HepG2 (cell line): ENCODE results near the gene RIF1. TPM values are rescaled to one million over a fixed set of nuclear protein-coding genes. Genes with fewer than 3 reads are reported as not detected.

Experiments used
- ATAC-seq: fragments of 200-7000 bp; cut with Tn5 transposase; 3 replicates; pipeline ENCODE4 v1.9.1; 2020; ENCODE audit warnings: mild to moderate bottlenecking, moderate library complexity
- BruUV-seq: library from RNA; stranded (reverse); fragments of 400-500 nt; replicated peaks from 2 replicates; lab custom pipeline; 2021; lab: Mats Ljungman, UMichigan
- CTCF ChIA-PET: fragments of 300-600 bp; formaldehyde crosslinking; extraction: SDS; loops from one replicate; lab custom pipeline; 2021; ENCODE audit warnings: low total read pairs, inconsistent platforms, low intra/inter-chr PET ratio; lab: Yijun Ruan, JAX
- POLR2A ChIA-PET: fragments of 350-600 bp; sonication (Branson Sonifier 250); formaldehyde crosslinking; loops from one replicate; lab custom pipeline; 2020; ENCODE audit warnings: antibody characterized with exemption, inconsistent platforms; lab: Yijun Ruan, JAX
- DNase-seq: peaks from one replicate; pipeline ENCODE4 v3.0.0-alpha.2; 2015; ENCODE audit warnings: low spot score
- FAIRE-seq: peaks from 3 replicates; lab custom pipeline; 2011; peaks lifted over from hg19 to GRCh38; lab: Jason Lieb, UNC
- H2AFZ ChIP-seq: one replicate; pipeline ENCODE4 v1.6.1; 2011; ENCODE audit warnings: low read length, inconsistent platforms
- H3K27ac ChIP-seq: fragments of 300-600 bp; 3 replicates; pipeline ENCODE4 v1.8.0; 2011; ENCODE audit warnings: mixed run types, mild to moderate bottlenecking, mixed read lengths, low read length, inconsistent platforms; ENCODE audit not compliant: insufficient read depth; ENCODE audit errors: extremely low read length
- H3K27me3 ChIP-seq, 2 experiments: fragments of 200-600 bp in 1 of 2; 2 replicates in 1 of 2; 3 replicates in 1 of 2; pipeline versions ENCODE4 v1.6.0 to v1.8.0; 2011; ENCODE audit warnings: low read length in 2 of 2, mild to moderate bottlenecking in 2 of 2, moderate library complexity in 2 of 2, inconsistent platforms in 1 of 2; ENCODE audit not compliant: insufficient read depth in 2 of 2, control insufficient read depth in 1 of 2
- H3K36me3 ChIP-seq, 2 experiments: fragments of 200-600 bp in 1 of 2; replicated peaks in 1 of 2; 2 replicates in 1 of 2; 3 replicates in 1 of 2; pipeline versions ENCODE4 v1.5.1 to v1.8.0; 2011; ENCODE audit warnings: low read length in 2 of 2, inconsistent platforms in 1 of 2; ENCODE audit not compliant: insufficient read depth in 2 of 2, control insufficient read depth in 1 of 2
- H3K4me1 ChIP-seq: 2 replicates; pipeline ENCODE4 v1.5.1; 2012; ENCODE audit warnings: low read length, inconsistent platforms; ENCODE audit not compliant: insufficient read depth
- H3K4me2 ChIP-seq: 2 replicates; pipeline ENCODE4 v1.6.0; 2011; ENCODE audit warnings: low read depth, low read length, inconsistent platforms
- H3K4me3 ChIP-seq, 3 experiments: fragments of 200-600 bp in 1 of 3; sonication (generic), shearing (Covaris generic) in 1 of 3; replicated peaks in 1 of 3; 2 replicates each; pipeline ENCODE4 v1.5.1; 2011 to 2016; ENCODE audit warnings: low read length in 3 of 3, inconsistent platforms in 2 of 3, low read depth in 2 of 3, mild to moderate bottlenecking in 2 of 3, control low read depth in 1 of 3, mixed read lengths in 1 of 3; ENCODE audit not compliant: insufficient read depth in 1 of 3
- H3K79me2 ChIP-seq: one replicate; pipeline ENCODE4 v1.6.1; 2011; ENCODE audit warnings: low read length, inconsistent platforms; ENCODE audit not compliant: insufficient read depth
- H3K9ac ChIP-seq: 2 replicates; pipeline ENCODE4 v1.6.0; 2011; ENCODE audit warnings: mild to moderate bottlenecking, low read depth, low read length, inconsistent platforms; ENCODE audit not compliant: insufficient read depth
- H3K9me3 ChIP-seq: 2 replicates; pipeline ENCODE4 v1.5.1; 2012; ENCODE audit warnings: mild to moderate bottlenecking, low read length
- H4K20me1 ChIP-seq: 2 replicates; pipeline ENCODE4 v1.6.0; 2011; ENCODE audit warnings: inconsistent platforms, mild to moderate bottlenecking, low read length, moderate library complexity; ENCODE audit not compliant: insufficient read depth
- KAT8 ChIP-seq: IDR thresholded peaks from 2 replicates; pipeline ENCODE4 v1.6.1; 2016; ENCODE audit warnings: missing genetic modification reagents, missing compliant biosample characterization
- PRPF4 ChIP-seq: fragments of 200-400 bp; formaldehyde crosslinking; IDR thresholded peaks from 2 replicates; pipeline ENCODE4 v1.6.1; 2016; ENCODE audit warnings: low read length, low read depth; ENCODE audit not compliant: poor library complexity, severe bottlenecking
- TFDP1 ChIP-seq: IDR thresholded peaks from 2 replicates; pipeline ENCODE4 v1.6.1; 2016; ENCODE audit warnings: missing compliant biosample characterization, missing genetic modification reagents, borderline replicate concordance
- TIGD3 ChIP-seq: sonication (generic); formaldehyde crosslinking; IDR thresholded peaks from 2 replicates; pipeline ENCODE4 v1.5.1; 2020; ENCODE audit warnings: mild to moderate bottlenecking, missing genetic modification reagents, borderline replicate concordance
- ZFP37 ChIP-seq: sonication (generic); formaldehyde crosslinking; IDR thresholded peaks from 2 replicates; pipeline ENCODE4 v1.4.0; 2020; ENCODE audit warnings: missing genetic modification reagents, borderline replicate concordance
- ZNF263 ChIP-seq: sonication (generic); formaldehyde crosslinking; IDR thresholded peaks from 2 replicates; pipeline ENCODE4 v1.4.0; 2020; ENCODE audit warnings: missing genetic modification reagents
- ZNF34 ChIP-seq: sonication (generic); formaldehyde crosslinking; IDR thresholded peaks from 2 replicates; pipeline ENCODE4 v1.4.0; 2020; ENCODE audit warnings: mild to moderate bottlenecking, missing genetic modification reagents, borderline replicate concordance
- ZSCAN31 ChIP-seq: sonication (generic); formaldehyde crosslinking; IDR thresholded peaks from 2 replicates; pipeline ENCODE4 v1.5.0; 2020; ENCODE audit warnings: low read depth, mild to moderate bottlenecking, missing genetic modification reagents
- WGBS: methylation state at CpG from one replicate; pipeline ENCODE4 v1.1.6; 2017; ENCODE audit warnings: low lambda C conversion rate; 5-methylcytosine and 5-hydroxymethylcytosine counted together
- in situ Hi-C: cut with HindIII; loops from 2 replicates; pipeline ENCODE4 v1.10.0; 2017; ENCODE audit warnings: low pct_unique_long_range_greater_than_20kb; ENCODE audit not compliant: extremely low pct_ligation_motif_present
- intact Hi-C: fragments of 100-400 bp; cut with micrococcal nuclease; formaldehyde crosslinking; loops from one replicate; pipeline ENCODE4 v1.10.0; 2022; ENCODE audit not compliant: unreplicated experiment
- polyA plus RNA-seq, 8 experiments: library from polyadenylated mRNA; depleted of rRNA in 3 of 8; stranded (reverse) in 7 of 8; unstranded in 1 of 8; fragments of >200 nt; fragmentation: Illumina TruSeq in 4 of 8; extraction: Trizol in 4 of 8; gene quantifications; 2 replicates each; pipeline versions ENCODE4 v1.2.1 to v1.2.3, GENCODE V29; 2011 to 2016; ENCODE audit warnings: low read depth in 4 of 8, missing spikeins in 1 of 8, mixed read lengths in 1 of 8; ENCODE audit not compliant: insufficient read depth in 1 of 8
- total RNA-seq, 5 experiments: library from RNA; depleted of rRNA; stranded (reverse); fragments of >200 nt; fragmentation: Illumina TruSeq; extraction: Trizol; gene quantifications; 2 replicates each; pipeline ENCODE4 v1.2.3, GENCODE V29; 2016; ENCODE audit warnings: low read depth in 1 of 5
- TF ChIP-seq, protein P1 (sequence below): IDR thresholded peaks from 2 replicates; pipeline ENCODE4 v1.6.1; 2016; ENCODE audit warnings: missing genetic modification reagents, missing compliant biosample characterization
- TF ChIP-seq, protein P2 (sequence below): sonication (generic); formaldehyde crosslinking; IDR thresholded peaks from 2 replicates; pipeline ENCODE4; 2020; ENCODE audit warnings: missing genetic modification reagents, mild to moderate bottlenecking, borderline replicate concordance
- TF ChIP-seq, protein P3 (sequence below): sonication (generic); formaldehyde crosslinking; IDR thresholded peaks from 2 replicates; pipeline ENCODE4 v1.8.1; 2023; ENCODE audit warnings: mild to moderate bottlenecking, missing genetic modification reagents

RIF1 gene
- total and polyA plus RNA-seq, 2 of the 13 experiments (the other 11 are each of a cell fraction or from before 2014, with no cell fraction given) = 12.1 to 73.6 TPM

DNA sequence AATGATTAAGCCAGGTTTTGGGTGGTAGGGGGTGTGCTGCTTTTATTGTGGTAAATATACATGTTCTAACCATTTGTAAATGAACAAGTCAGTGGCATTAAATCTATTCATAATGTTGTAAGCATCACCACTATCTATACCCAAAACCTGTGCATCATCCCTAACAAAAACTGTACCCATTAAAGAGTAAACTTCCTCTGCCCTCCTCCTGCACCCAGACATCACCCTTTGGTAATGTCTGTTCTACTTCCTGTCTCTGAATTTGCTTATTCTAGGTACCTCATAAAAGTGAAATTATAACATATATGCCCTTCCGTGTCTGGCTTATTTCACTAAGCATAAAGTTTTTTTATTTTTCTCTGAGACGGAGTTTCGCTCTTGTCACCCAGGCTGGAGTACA, 14.1 kb downstream of the RIF1 start:
- H3K27me3 ChIP-seq = no peaks in the 10 kb centered on the region
- TF ChIP-seq TIGD3 (CRISPR knock-in tag) = no peak
- no peak for TF ChIP-seq ZNF34 (CRISPR knock-in tag)
- TF ChIP-seq, protein P1, sequence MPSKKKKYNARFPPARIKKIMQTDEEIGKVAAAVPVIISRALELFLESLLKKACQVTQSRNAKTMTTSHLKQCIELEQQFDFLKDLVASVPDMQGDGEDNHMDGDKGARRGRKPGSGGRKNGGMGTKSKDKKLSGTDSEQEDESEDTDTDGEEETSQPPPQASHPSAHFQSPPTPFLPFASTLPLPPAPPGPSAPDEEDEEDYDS = no peak
- TF ChIP-seq, protein P2, sequence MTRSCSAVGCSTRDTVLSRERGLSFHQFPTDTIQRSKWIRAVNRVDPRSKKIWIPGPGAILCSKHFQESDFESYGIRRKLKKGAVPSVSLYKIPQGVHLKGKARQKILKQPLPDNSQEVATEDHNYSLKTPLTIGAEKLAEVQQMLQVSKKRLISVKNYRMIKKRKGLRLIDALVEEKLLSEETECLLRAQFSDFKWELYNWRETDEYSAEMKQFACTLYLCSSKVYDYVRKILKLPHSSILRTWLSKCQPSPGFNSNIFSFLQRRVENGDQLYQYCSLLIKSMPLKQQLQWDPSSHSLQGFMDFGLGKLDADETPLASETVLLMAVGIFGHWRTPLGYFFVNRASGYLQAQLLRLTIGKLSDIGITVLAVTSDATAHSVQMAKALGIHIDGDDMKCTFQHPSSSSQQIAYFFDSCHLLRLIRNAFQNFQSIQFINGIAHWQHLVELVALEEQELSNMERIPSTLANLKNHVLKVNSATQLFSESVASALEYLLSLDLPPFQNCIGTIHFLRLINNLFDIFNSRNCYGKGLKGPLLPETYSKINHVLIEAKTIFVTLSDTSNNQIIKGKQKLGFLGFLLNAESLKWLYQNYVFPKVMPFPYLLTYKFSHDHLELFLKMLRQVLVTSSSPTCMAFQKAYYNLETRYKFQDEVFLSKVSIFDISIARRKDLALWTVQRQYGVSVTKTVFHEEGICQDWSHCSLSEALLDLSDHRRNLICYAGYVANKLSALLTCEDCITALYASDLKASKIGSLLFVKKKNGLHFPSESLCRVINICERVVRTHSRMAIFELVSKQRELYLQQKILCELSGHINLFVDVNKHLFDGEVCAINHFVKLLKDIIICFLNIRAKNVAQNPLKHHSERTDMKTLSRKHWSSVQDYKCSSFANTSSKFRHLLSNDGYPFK (CRISPR knock-in tag) = no peak
- TF ChIP-seq TFDP1 = no peak
- no peak for TF ChIP-seq PRPF4
- TF ChIP-seq ZSCAN31 (CRISPR knock-in tag) = no peak
- TF ChIP-seq, protein P3, sequence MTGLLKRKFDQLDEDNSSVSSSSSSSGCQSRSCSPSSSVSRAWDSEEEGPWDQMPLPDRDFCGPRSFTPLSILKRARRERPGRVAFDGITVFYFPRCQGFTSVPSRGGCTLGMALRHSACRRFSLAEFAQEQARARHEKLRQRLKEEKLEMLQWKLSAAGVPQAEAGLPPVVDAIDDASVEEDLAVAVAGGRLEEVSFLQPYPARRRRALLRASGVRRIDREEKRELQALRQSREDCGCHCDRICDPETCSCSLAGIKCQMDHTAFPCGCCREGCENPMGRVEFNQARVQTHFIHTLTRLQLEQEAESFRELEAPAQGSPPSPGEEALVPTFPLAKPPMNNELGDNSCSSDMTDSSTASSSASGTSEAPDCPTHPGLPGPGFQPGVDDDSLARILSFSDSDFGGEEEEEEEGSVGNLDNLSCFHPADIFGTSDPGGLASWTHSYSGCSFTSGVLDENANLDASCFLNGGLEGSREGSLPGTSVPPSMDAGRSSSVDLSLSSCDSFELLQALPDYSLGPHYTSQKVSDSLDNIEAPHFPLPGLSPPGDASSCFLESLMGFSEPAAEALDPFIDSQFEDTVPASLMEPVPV (CRISPR knock-in tag) = no peak
- no peak for TF ChIP-seq KAT8 (CRISPR knock-in tag)
- TF ChIP-seq ZFP37 (CRISPR knock-in tag) = no peak
- TF ChIP-seq ZNF263 (CRISPR knock-in tag) = no peak
- H3K4me3 ChIP-seq = no peak overlapping the region
- peaks cover 24 to 79% of the 10 kb centered on the region in 2 experiments for H3K36me3 ChIP-seq
- in situ Hi-C loops (no loop called here), intact Hi-C loops (no loop called here)
- H2AFZ ChIP-seq = no peak overlapping the region
- no peak overlapping the region for H3K9ac ChIP-seq
- DNase-seq (no peak), ATAC-seq (no peak), FAIRE-seq (no peak)
- CTCF ChIA-PET = no interaction called here
- no peaks in the 10 kb centered on the region for H4K20me1 ChIP-seq
- POLR2A ChIA-PET = no interaction called here
- no peaks in the 10 kb centered on the region for H3K9me3 ChIP-seq
- peaks cover 17% of the 10 kb centered on the region for H3K79me2 ChIP-seq
- no peak overlapping the region for H3K27ac ChIP-seq
- no peaks in the 10 kb centered on the region for H3K4me1 ChIP-seq
- H3K4me2 ChIP-seq = no peak overlapping the region
- WGBS = 97% methylated on average over 3 of the region's 3 CpGs
- TSS peak; percentile 14 for BruUV-seq
